GM10266 (cell line): ENCODE measurements around the gene NPTXR.
"Not testable (repeated sequence)": the region's sequence is repeated elsewhere in the genome, so short reads cannot be mapped to it uniquely, and the experiment has no call there.

ENCODE experiments used
- DNase-seq: peaks from one replicate; pipeline ENCODE4 v3.0.0; 2012; ENCODE audit errors: extremely low spot score
- CTCF ChIP-seq: IDR thresholded peaks from 2 replicates; pipeline ENCODE4 v1.5.1; 2012; ENCODE audit warnings: mild to moderate bottlenecking, low read depth; ENCODE audit not compliant: control insufficient read depth, insufficient read depth; ENCODE audit errors: missing control alignments

NPTXR gene

GRCh38 chr22:38823637-38824036 is 20.2 kb downstream of the NPTXR start:
- TF ChIP-seq CTCF: no peak
- no peak for DNase-seq

GRCh38 chr22:38823076-38823475 is 20.8 kb downstream of the NPTXR start:
- TF ChIP-seq CTCF: no peak
- DNase-seq: no peak

GRCh38 chr22:38820020-38820419 is 23.8 kb downstream of the NPTXR start:
- no peak for TF ChIP-seq CTCF
- no peak for DNase-seq

GRCh38 chr22:38819387-38819940 is 24.4 kb downstream of the NPTXR start:
- TF ChIP-seq CTCF: no peak
- DNase-seq: no peak

- no peak for TF ChIP-seq CTCF
Measured at GRCh38 chr22:38817196-38817595, 26.6 kb downstream of the NPTXR start.

GRCh38 chr22:38815842-38816241 is 28.0 kb downstream of the NPTXR start:
- no peak for DNase-seq
- no peak for TF ChIP-seq CTCF

More at GRCh38 chr22:38817196-38817595, 26.6 kb downstream of the NPTXR start:
- no peak for DNase-seq

GRCh38 chr22:38811241-38811640 is 32.6 kb downstream of the NPTXR start:
- DNase-seq: no peak
- no peak for TF ChIP-seq CTCF

- DNase-seq: not testable (repeated sequence)
Measured at GRCh38 chr22:38805041-38805593, 38.7 kb downstream of the NPTXR start.
